Lower lobe of right lung (tissue), 2 donors: ENCODE results near the gene KCNE4. TPM values are rescaled to one million over a fixed set of nuclear protein-coding genes. Genes with fewer than 3 reads are reported as not detected.
"Not testable (repeated sequence)": the region's sequence is repeated elsewhere in the genome, so short reads cannot be mapped to it uniquely, and the experiment has no call there.

Source experiments
- ATAC-seq, 2 donors: fragments of 200-7000 bp; cut with Tn5 transposase; one replicate each; pipeline ENCODE4 v1.9.1; 2020 to 2022; ENCODE audit warnings: mild to moderate bottlenecking in 2 of 2, moderate library complexity in 2 of 2
- DNase-seq: peaks from one replicate; pipeline ENCODE4 v3.0.0-alpha.2; 2020
- H3K27ac ChIP-seq: fragments of 200-600 bp; one replicate; pipeline ENCODE4 v1.8.0; 2022
- H3K27me3 ChIP-seq: fragments of 200-600 bp; one replicate; pipeline ENCODE4 v1.8.0; 2022; ENCODE audit warnings: low read depth
- H3K36me3 ChIP-seq: fragments of 200-600 bp; one replicate; pipeline ENCODE4 v1.8.0; 2022; ENCODE audit warnings: mild to moderate bottlenecking
- H3K4me1 ChIP-seq: fragments of 200-600 bp; one replicate; pipeline ENCODE4 v1.8.0; 2022
- H3K4me3 ChIP-seq: fragments of 200-600 bp; one replicate; pipeline ENCODE4 v1.8.0; 2022; ENCODE audit warnings: mild to moderate bottlenecking
- H3K9me3 ChIP-seq: fragments of 200-600 bp; one replicate; pipeline ENCODE4 v1.8.0; 2022
- CTCF ChIP-seq: fragments of 200-600 bp; IDR thresholded peaks from one replicate; pipeline ENCODE4 v1.8.0; 2022; ENCODE audit warnings: antibody characterized with exemption, mild to moderate bottlenecking
- intact Hi-C: fragments of 100-400 bp; cut with DNase I; formaldehyde crosslinking; loops from one replicate; pipeline ENCODE4 v1.11.0; 2022
- total RNA-seq: library from RNA; stranded (reverse); fragmentation: NEBNext Ultra II Directional; extraction: Animal tissue kit (Norgen Biotek cat#: 25700); gene quantifications from one replicate; pipeline ENCODE4 v1.2.1, GENCODE V29; 2021
- donor health status: DM: no; HTN: yes; CAD: no; lungs with severe emphysema.

The KCNE4 gene
- total RNA-seq, 1 donor from 2014 or later = 1.2 TPM

DNA sequence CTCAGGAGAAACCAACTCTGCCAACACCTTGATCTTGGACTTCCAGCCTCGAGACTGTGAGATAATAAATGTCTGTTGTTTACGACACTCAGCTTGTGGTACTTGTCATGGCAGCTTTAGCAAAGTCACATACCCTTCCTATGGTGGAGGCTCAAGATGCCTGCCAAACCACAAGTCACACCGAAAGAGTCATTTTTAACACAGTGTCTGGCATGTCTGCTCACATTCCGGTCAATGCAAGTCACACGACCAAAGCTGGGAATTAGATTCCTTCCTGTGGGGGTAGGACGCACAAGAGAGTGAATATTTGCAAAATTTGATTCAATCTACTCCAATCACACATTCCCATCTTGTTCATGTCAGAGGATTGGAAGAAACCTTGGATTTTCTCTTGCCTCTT is 24.6 kb downstream of the KCNE4 start:
- Histone ChIP-seq H3K4me3 (no peak overlapping the region), H3K27me3 (no peaks in the 10 kb centered on the region), H3K36me3 (no peaks in the 10 kb centered on the region), H3K27ac (no peak overlapping the region), H3K4me1 (no peaks in the 10 kb centered on the region), H3K9me3 (no peaks in the 10 kb centered on the region)
- no peak for TF ChIP-seq CTCF
- DNase-seq = no peak
- no peak for ATAC-seq
- intact Hi-C loops = no loop called here

- Histone ChIP-seq H3K9me3 (no peaks in the 10 kb centered on the region), H3K4me1 (no peaks in the 10 kb centered on the region), H3K27me3 (no peaks in the 10 kb centered on the region), H3K27ac (no peak overlapping the region), H3K36me3 (no peaks in the 10 kb centered on the region), H3K4me3 (no peak overlapping the region)
- no peak for DNase-seq
- TF ChIP-seq CTCF = no peak
- no peak for ATAC-seq
- intact Hi-C loops = no loop called here
Observed at GRCh38 chr2:223078482-223078881, 26.5 kb downstream of the KCNE4 start.

DNA sequence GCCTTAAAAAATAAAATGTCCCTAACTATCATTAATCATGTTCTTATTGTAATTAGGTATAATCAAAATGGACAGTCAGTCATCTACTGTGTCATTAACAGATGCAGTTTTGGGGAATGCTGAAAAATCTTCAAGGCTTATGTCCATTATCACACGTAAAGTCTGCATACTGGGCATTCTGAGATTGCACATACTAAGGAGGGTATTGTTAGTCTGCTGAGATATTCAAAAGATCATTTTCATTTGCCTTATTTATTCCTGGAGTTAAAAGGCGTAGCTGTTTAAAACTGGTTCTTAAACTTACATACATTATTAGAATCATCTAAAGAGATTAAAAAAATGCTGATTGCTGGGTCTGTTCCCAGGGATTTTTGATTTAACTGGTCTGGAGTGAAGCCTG is 27.4 kb downstream of the KCNE4 start:
- no peak for TF ChIP-seq CTCF
- intact Hi-C loops = no loop called here
- DNase-seq (no peak), ATAC-seq (no peak)
- H3K27me3 ChIP-seq = no peaks in the 10 kb centered on the region
- no peak overlapping the region for H3K4me3 ChIP-seq
- no peaks in the 10 kb centered on the region for H3K36me3 ChIP-seq
- H3K27ac ChIP-seq = no peak overlapping the region
- no peaks in the 10 kb centered on the region for H3K4me1 ChIP-seq
- no peaks in the 10 kb centered on the region for H3K9me3 ChIP-seq

GRCh38 chr2:223079925-223080324 is 27.9 kb downstream of the KCNE4 start:
- no peak for TF ChIP-seq CTCF
- Histone ChIP-seq H3K9me3 (no peaks in the 10 kb centered on the region), H3K4me3 (no peak overlapping the region), H3K4me1 (no peaks in the 10 kb centered on the region), H3K36me3 (no peaks in the 10 kb centered on the region), H3K27ac (no peak overlapping the region), H3K27me3 (no peaks in the 10 kb centered on the region)
- ATAC-seq = no peak
- intact Hi-C loops = no loop called here
- no peak for DNase-seq

DNA sequence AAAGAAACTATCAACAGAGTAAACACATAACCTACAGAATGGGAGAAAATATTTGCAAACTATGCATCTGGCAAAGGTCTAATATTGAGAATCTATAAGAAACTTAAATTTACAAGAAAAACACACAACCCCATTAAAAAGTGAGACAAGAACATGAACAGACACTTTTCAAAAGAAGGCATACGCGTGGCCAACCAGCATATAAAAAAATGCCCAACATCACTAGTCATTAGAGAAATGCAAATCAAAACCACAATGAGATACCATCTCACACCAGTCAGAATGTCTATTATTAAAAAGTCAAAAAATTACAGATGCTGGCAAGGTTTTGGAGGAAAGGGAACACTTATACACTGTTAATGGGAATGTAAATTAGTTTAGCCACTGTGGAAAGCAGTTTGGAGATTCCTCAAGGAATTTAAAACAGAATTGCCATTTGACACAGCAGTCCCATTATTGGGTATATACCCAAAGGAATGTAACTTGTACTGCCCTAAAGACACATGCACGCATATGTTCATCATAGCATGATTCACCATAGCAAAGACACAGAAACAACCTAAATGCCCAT is 28.9 kb downstream of the KCNE4 start:
- DNase-seq, intact Hi-C loops: not testable (repeated sequence)

DNA sequence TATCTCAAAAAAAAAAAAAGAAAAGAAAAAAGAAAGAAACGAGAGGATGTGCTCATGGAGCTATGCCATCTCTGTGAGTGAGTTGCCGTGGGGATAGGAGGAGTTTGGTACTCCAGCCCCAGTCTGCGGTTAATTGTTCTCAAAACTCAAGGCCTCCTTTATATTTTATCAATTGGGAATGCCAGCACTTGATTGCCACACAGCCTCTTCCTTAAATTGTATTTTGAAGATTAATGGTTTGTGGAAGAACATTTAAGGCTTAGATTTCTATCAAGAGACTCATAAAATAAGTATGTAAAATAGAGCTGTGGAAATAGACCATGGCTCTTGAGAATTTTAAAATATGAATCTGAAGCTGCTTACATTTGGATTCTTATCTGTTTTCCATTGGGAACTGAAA is 29.8 kb downstream of the KCNE4 start:
- Histone ChIP-seq H3K4me1 (no peaks in the 10 kb centered on the region), H3K27me3 (no peaks in the 10 kb centered on the region), H3K27ac (no peak overlapping the region), H3K4me3 (no peak overlapping the region), H3K36me3 (no peaks in the 10 kb centered on the region), H3K9me3 (no peaks in the 10 kb centered on the region)
- intact Hi-C loops = no loop called here
- no peak for ATAC-seq
- DNase-seq = no peak
- no peak for TF ChIP-seq CTCF

More for the DNA sequence above, 28.9 kb downstream of the KCNE4 start:
- not testable (repeated sequence) for H3K27ac ChIP-seq, ATAC-seq, H3K9me3 ChIP-seq, H3K4me3 ChIP-seq, H3K36me3 ChIP-seq, H3K4me1 ChIP-seq, H3K27me3 ChIP-seq
